ENCODE measurements around the gene RCVRN. TPM values are rescaled to one million over a fixed set of nuclear protein-coding genes. Genes with fewer than 3 reads are reported as not detected.

The RCVRN gene
- total RNA-seq, 1 donor from 2014 or later, result 0.17 TPM

DNA sequence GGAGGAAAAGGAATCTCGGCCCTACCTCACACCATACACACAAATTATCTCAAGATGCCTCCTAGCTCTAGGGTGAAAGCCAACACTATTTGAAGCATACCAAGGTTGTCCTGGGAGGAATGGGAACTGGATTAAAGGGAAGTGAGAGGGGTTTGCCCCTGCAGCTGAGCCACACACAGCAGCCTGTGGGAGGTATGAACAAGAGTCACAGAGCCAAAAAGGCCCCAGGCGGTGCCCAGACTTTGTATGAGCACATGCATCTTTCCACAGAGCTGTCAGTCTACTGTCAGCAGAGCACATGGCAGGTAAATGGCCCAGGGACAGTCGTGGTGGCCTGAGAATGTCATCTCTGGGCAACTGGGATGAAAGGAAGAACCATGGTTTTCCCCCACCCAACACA, 31.0 kb upstream of the RCVRN start:
- H3K36me3 ChIP-seq, result peaks cover 17% of the 10 kb centered on the region
- H3K4me3 ChIP-seq, result no peak overlapping the region
- H3K4me1 ChIP-seq, result no peaks in the 10 kb centered on the region
- ATAC-seq (peak; percentile 8), DNase-seq (no peak)
- H3K27me3 ChIP-seq, result no peaks in the 10 kb centered on the region
- H3K9me3 ChIP-seq, result no peaks in the 10 kb centered on the region
- H3K27ac ChIP-seq, result peak overlapping the region; percentile 58
- intact Hi-C loops (cut with DNase I), result no loop called here
- TF ChIP-seq, protein P1, sequence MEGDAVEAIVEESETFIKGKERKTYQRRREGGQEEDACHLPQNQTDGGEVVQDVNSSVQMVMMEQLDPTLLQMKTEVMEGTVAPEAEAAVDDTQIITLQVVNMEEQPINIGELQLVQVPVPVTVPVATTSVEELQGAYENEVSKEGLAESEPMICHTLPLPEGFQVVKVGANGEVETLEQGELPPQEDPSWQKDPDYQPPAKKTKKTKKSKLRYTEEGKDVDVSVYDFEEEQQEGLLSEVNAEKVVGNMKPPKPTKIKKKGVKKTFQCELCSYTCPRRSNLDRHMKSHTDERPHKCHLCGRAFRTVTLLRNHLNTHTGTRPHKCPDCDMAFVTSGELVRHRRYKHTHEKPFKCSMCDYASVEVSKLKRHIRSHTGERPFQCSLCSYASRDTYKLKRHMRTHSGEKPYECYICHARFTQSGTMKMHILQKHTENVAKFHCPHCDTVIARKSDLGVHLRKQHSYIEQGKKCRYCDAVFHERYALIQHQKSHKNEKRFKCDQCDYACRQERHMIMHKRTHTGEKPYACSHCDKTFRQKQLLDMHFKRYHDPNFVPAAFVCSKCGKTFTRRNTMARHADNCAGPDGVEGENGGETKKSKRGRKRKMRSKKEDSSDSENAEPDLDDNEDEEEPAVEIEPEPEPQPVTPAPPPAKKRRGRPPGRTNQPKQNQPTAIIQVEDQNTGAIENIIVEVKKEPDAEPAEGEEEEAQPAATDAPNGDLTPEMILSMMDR (IDR thresholded peaks at IDR 0.05), result no peak

DNA sequence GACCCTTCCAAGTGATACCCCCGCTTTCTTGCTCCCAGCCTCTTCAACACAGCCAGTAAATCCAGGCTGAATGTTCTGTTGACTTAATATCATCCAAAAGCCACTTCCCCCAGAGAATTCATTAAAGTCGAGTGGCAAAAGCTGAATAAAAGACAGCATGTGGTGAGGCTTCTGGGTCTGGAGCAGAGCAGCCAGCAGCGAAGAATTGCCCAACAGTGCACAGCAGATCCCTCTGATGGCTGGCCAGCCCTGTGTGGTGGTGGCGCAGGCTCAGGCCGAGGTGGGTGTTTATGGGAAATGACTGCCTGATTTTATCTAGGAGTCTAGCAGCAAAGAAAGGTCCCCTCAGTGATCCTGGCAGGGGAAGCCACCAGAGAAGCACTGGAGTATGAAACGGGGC, 30.3 kb upstream of the RCVRN start:
- no peaks in the 10 kb centered on the region for H3K4me1 ChIP-seq
- H3K36me3 ChIP-seq, result peaks cover 10% of the 10 kb centered on the region
- peak overlapping the region; percentile 58 for H3K27ac ChIP-seq
- no peaks in the 10 kb centered on the region for H3K9me3 ChIP-seq
- intact Hi-C loops (cut with DNase I), result no loop called here
- no peak overlapping the region for H3K4me3 ChIP-seq
- no peaks in the 10 kb centered on the region for H3K27me3 ChIP-seq
- ATAC-seq, result peak; percentile 40
- TF ChIP-seq, protein P1 (IDR thresholded peaks at IDR 0.05), result no peak
- DNase-seq, result no peak

DNA sequence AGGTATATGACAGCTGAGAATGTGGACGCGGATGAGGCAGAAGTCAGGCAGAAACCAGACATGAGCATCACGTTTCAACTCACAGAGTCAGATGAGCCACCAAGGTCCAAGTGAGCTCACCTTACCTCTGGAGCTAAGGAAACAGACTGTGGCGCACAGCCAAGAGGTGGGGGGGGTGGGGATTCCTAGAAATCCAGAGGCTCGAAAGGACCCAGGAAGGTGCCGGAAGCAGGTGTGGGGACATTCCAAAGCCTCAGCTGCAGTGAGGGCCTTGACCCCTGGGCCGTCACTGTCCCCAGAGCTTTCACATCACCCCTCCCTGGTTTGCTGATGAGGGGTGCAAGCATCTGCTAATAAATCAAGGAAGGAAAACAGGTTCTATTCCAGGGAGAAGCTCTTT, 29.3 kb upstream of the RCVRN start:
- TF ChIP-seq, protein P1 (IDR thresholded peaks at IDR 0.05), result no peak
- H3K36me3 ChIP-seq, result peaks cover 2% of the 10 kb centered on the region
- intact Hi-C loops (cut with DNase I), result no loop called here
- H3K4me3 ChIP-seq, result no peak overlapping the region
- no peak for DNase-seq
- H3K27ac ChIP-seq, result no peak overlapping the region
- no peaks in the 10 kb centered on the region for H3K9me3 ChIP-seq
- ATAC-seq, result no peak
- H3K27me3 ChIP-seq, result no peaks in the 10 kb centered on the region
- H3K4me1 ChIP-seq, result no peaks in the 10 kb centered on the region

DNA sequence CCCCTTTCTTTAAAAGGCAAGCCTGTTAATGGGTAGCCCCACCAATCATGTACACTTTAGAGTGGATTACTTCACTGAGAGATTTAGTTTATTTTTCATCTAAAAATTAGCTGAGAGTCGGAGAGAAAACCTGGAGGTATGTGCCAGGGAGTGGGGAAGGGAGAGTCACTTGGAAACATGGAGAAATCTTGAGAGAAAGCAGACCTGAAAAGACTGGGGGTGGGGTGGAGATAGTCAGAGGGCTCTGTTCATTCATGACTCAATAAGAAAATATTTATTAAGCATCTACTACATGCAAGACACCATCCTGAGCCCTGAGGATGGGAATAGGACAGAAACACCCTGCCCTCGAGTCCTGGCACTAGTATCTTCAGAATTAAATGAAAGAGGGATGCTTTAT, 27.4 kb upstream of the RCVRN start:
- DNase-seq (no peak), ATAC-seq (no peak)
- intact Hi-C loops (cut with DNase I), result no loop called here
- TF ChIP-seq, protein P1 (IDR thresholded peaks at IDR 0.05), result no peak
- Histone ChIP-seq H3K9me3 (no peaks in the 10 kb centered on the region), H3K4me1 (no peaks in the 10 kb centered on the region), H3K4me3 (no peak overlapping the region), H3K27me3 (no peaks in the 10 kb centered on the region), H3K36me3 (no peaks in the 10 kb centered on the region), H3K27ac (no peak overlapping the region)

DNA sequence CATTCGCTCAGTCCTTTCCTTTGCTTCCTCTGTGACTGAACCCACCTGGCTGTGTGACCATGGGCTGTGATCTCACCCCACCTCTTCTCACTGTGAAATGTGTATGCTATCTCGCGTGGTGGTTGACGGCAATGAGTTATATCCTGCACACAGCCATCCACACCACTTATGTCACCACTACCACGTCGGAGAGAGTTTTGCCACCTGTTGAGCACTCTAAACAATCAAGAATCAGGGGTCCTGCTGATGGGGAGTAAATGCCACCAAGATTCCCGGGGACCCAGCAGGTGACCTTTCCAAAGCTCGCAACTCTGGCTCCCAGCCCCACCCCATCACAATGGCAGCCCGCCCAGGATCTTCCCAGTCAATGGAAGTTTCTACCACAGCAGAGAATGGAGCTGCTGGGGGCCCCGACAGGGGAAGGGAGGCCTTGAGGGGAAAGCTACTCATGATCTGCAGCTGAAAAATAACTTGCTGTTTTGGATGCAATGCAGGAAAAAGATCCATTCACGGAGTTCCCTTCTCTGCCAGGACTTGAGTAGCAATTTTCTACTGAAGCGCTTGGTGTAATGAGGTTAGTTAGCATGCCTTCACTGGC, 26.2 kb upstream of the RCVRN start:
- ATAC-seq, result no peak
- no peaks in the 10 kb centered on the region for H3K36me3 ChIP-seq
- H3K27me3 ChIP-seq, result no peaks in the 10 kb centered on the region
- TF ChIP-seq, protein P1 (IDR thresholded peaks at IDR 0.05), result no peak
- intact Hi-C loops (cut with DNase I), result no loop called here
- no peaks in the 10 kb centered on the region for H3K9me3 ChIP-seq
- no peak overlapping the region for H3K27ac ChIP-seq
- DNase-seq, result no peak
- no peaks in the 10 kb centered on the region for H3K4me1 ChIP-seq
- no peak overlapping the region for H3K4me3 ChIP-seq

DNA sequence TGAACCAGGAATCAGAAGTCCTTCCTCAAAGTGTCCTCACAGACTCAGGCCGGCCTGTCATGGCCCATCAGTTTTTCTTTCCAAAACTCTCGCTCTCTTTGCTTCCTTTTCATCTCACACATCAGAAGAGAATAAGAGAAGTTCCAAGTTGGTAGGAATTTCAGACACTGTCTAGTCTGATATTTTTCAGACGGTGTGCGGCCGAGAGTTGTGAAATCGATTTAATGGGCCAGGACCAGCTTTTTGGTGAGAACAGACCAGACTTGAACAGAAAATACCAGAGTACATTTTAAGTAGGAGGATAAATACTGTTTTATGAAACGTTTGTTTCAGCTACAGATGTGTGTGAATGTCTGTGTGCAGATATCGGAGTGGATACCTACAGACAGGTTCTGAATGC, 24.8 kb upstream of the RCVRN start:
- H3K27me3 ChIP-seq, result no peaks in the 10 kb centered on the region
- no peaks in the 10 kb centered on the region for H3K36me3 ChIP-seq
- H3K4me1 ChIP-seq, result no peaks in the 10 kb centered on the region
- ATAC-seq, result no peak
- TF ChIP-seq, protein P1 (IDR thresholded peaks at IDR 0.05), result no peak
- H3K27ac ChIP-seq, result no peak overlapping the region
- H3K4me3 ChIP-seq, result no peak overlapping the region
- intact Hi-C loops (cut with DNase I), result no loop called here
- DNase-seq, result no peak
- no peaks in the 10 kb centered on the region for H3K9me3 ChIP-seq

All from upper lobe of right lung (tissue), 1 donor.